NK-92 (cell line): Measurements from ENCODE around the gene WNK4.
A peak's percentile ranks its signal among the peaks of the same experiment; 100 is the strongest.
"Not testable (repeated sequence)": the region's sequence is repeated elsewhere in the genome, so short reads cannot be mapped to it uniquely, and the experiment has no call there.

Source experiments
- DNase-seq: peaks from one replicate; lab custom pipeline; 2025; ENCODE audit not compliant: unreplicated experiment; lab: John Stamatoyannopoulos, UW

WNK4 gene

DNA sequence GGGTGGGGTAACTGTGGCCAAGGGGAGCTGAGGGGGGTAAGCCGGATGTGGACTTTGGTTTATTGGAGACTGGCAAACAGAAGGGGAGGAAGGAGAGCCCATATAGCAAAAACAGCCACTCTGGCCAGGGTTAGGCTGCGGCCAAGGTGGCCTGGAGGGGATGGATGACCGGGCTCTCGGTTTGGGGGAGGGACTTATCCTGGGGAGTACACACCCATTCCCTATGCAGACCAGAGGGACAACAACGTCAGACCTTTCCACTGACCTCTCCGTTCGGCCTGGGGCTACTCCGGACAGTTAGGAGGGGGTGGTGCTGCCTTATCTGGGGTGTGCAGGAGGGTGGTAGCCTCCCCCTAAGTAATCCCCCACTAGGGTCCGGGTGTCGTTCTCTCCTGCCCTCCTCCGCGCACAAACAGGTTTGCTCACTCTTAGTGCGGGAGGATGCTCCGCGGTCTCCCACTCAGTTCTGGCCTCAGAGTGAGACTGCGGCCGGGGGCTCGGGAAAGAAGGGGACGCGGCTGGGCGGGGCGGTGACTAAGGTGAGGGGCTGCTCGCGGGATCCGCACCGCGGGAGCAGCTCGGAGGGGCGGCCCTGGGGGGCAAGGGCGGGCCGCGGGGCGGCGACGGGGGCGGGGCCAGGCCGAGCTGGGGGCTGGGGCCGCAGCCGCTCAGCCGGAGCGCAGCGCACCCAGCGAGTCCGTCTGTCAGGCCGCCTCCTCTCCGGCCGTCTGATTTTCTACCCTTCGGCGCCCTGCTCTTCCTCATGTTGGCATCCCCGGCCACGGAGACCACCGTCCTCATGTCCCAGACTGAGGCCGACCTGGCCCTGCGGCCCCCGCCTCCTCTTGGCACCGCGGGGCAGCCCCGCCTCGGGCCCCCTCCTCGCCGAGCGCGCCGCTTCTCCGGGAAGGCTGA, at the start of gene WNK4:
Gene WNK4, plus strand, starts transcription at position 675 of the 915 bp plus-strand sequence. Its CDS starts 89 bp downstream, at position 764.
- DNase-seq, result no peak

DNA sequence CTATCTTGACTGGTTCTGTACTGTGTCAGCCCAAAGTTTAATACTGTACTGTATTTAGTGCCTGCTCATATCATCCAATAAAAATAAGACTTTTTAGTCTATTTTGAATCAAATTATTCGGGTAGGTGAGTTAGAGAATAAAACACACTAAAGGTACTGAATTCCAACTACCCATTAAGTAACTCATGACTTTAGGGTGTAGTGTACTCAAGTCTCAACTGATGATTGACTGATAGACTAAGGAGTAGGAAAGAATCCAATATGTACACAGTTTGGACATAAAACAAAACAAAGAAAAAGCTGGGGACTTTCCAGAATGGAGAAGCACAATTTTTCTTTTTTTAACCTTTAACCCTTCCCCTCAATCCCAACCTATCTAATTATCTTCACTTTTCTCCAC, 39.7 kb upstream of the WNK4 start:
- no peak for DNase-seq

DNA sequence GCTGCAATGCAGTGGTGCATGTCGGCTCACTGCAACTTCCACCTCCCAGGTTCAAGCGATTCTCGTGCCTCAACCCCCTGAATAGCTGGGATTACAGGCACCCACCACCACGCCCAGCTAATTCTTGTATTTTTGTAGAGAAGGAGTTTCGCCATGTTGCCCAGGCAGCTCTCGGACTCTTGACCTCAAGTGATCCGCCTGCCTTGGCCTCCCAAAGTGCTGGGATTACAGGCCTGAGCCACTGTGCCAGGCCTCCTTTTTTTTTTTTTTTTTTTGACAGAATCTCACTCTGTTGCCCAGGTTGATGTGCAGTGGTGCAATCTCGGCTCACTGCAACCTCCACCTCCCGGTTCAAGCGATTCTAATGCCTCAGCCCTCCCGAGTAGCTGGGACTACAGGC, 37.5 kb upstream of the WNK4 start:
- DNase-seq, result not testable (repeated sequence)

GRCh38 chr17:42743595-42744282, 36.7 kb upstream of the WNK4 start:
- no peak for DNase-seq

- DNase-seq, result no peak
Measured at GRCh38 chr17:42744283-42744805, 36.1 kb upstream of the WNK4 start.

DNA sequence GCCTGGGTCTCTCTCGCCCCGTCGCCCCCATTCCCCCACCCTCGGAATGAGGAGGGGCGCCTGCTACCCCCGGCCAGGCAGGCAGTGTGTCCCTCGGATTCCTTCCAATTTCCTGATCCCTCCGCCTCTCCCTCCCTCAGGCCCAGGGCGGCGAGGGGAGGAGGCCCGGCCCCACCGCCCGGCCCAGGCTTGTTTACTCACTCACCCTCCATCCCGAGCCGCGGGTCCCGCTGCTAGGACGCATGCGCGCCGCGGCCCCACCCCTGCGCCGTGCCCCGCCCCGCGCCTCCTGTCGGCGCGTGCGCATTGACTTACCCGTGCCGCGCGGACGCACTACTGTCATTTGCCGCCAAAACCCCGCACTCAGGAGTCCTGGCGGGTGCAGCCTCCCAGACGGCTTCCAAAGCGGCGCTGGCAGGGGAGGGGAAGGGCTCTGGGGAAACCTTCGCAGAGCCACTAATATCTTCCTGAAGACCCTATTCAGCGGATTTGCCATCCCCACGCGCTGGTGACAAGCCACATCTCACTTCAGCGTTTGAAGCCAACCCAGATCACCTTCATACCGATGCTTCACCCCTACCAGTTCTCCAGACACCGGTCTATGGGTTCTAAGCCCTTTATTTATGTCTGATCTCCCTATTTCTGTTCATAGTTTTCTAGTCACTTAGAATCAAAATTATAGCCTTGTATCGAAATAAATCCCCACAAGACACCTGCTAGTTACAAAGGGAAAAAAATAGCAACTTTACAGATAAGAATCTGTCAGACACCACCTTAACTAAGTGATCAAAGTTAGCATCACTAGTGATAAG, 35.4 kb upstream of the WNK4 start, which contains the start of gene EZH1:
Gene EZH1, minus strand, starts transcription at position 235 of the 812 bp plus-strand sequence. CDS start 16,099 bp downstream, outside the sequence.
- DNase-seq, result peak; percentile 65

DNA sequence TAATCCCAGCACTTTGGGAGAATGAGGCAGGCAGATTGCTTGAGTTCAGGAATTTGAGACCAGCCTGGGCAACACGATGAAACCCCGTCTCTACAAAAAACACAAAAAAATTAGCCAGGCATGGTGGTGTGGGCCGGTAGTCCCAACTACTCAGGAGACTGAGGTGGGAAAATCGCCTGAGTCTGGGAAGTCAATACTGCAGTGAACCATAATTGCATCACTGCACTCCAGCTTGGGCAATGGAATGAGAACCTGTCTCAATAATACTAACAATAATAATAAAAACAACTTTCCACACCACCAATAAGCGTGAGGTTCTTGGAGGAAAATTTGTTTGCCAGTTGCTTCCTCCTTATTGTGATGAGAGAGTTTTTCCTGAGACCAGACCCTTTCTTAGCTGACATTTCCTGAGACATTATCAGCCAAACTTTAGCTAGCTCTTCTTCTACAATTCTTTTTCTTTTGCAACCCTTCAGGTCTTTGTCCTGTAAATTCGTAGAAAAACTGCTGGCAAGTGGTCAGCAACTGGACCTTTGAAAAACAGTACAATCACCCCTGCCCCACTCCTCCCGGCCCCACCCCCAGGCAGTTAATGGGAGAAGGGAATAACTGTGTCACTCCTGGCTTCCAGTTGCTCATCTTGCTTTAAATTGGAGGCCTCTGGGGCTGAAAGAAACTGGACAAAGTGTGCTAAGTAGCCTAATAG, 32.1 kb upstream of the WNK4 start:
- DNase-seq, result no peak

- no peak for DNase-seq
Measured at GRCh38 chr17:42748908-42749798, 31.3 kb upstream of the WNK4 start.

- DNase-seq, result no peak
Measured at GRCh38 chr17:42750739-42751344, 29.6 kb upstream of the WNK4 start.

- DNase-seq, result no peak
Measured at GRCh38 chr17:42751628-42752027, 28.8 kb upstream of the WNK4 start.

DNA sequence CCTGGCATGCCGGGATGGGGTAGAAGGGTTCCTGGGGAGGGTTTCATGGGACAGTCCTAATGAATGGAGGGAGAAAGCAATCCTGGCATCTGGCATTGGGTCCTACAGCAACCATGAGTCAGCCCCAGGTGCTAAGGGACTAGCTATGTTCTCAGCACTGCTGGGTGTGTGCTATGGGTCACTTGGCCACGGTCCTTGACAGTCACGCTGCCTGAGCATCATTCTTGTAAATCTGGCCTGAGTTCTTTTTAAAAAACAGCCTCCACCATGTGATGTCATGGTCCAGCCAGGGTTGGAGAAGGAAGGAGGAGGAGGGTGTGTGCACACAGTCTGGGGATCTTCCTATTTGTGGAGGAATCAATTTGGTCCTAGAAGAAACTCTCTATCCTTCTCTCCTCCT, 25.6 kb upstream of the WNK4 start:
- no peak for DNase-seq

DNA sequence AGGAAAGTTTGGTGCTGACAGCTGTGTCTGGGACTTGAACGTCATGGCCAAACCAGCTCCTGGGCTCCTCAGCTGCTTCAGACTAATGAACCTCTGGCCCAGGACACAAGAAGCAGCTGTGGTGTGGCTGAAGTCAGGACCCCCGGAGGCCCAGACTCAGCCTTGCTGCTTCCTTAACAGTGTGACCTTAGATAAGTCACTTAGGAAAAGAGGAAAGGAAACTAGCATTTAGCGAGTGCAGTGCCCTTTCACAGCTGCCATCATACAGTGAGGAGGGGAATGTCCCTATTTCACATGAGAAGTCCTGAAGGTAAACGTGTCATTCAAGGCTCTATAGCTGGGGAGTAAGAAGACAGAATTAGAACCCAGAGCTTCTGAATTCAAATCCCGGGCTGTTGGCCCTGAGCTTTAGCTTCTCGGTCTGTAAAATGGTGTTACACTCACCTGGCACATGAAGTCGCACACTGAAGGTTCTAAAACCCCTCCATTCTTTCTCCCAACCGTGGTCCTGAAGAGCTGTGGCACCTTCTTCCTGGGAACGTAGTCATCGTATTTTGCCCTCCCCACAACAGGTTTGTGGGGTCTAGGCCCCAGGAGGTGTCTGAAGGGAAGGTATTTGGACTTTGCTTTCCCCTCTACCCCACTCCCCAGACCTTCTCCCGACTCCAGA, 20.3 kb upstream of the WNK4 start:
- no peak for DNase-seq

GRCh38 chr17:42760652-42761581, 19.5 kb upstream of the WNK4 start, which contains the start of gene RAMP2:
TSS of gene RAMP2 (plus strand) at chr17:42761227. CDS start at chr17:42761262, 35 bp downstream.
- no peak for DNase-seq

DNA sequence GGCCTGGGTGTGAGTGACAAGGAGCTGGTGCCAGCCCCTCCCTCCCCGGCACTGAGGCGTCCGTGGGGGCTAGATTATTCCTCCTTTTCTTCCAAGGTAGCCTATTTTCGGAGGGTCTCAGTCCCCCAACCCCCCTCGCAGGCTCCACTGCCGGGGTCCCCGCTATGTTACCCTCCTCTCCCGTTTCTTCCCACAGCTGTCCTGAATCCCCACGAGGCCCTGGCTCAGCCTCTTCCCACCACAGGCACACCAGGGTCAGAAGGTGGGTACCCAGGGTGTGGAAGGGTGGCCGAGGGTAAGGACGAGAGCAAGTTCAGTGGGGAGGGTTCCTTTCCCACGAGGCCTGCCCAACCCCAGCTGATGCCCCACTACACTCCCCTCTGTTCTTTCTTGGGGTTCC, 18.8 kb upstream of the WNK4 start:
- DNase-seq, result no peak

DNA sequence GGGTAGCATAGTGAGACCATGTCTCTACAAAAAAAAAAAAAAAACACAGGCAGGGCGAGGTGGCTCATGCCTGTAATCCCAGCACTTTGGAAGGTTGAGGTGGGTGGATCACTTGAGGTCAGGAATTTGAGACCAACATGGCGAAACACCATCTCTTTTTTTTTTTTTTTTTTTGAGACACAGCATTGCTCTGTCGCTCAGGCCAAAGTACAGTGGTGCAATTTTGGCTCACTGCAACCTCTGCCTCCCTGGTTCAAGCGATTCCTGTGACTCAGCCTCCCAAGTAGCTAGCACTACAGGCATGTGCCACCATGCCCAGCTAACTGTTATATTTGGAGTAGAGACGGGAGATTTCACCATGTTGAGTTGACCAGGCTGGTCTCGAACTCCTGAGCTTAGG, 14.3 kb upstream of the WNK4 start:
- DNase-seq, result no peak

- DNase-seq, result no peak
Measured at GRCh38 chr17:42767512-42767911, 12.9 kb upstream of the WNK4 start.

GRCh38 chr17:42768006-42768405, 12.4 kb upstream of the WNK4 start:
- DNase-seq, result not testable (repeated sequence)
